Lower leg skin (tissue), 4 donors: ENCODE results near the gene LRCOL1. TPM values are rescaled to one million over a fixed set of nuclear protein-coding genes. Genes with fewer than 3 reads are reported as not detected.

Experiments used
- DNase-seq, 2 donors: peaks; one replicate each; pipeline ENCODE4 v3.0.0-alpha.2; 2019; ENCODE audit warnings: low spot score in 2 of 2
- H3K4me3 ChIP-seq: fragments of 200-600 bp; sonication (generic); 2 replicates; pipeline ENCODE4 v1.5.1; 2017; ENCODE audit warnings: mild to moderate bottlenecking, low read depth; ENCODE audit not compliant: poor library complexity, severe bottlenecking
- POLR2A ChIP-seq, 2 donors: fragments of 450-650 bp; IDR thresholded peaks; one replicate each; pipeline ENCODE4 v1.6.1; 2016 to 2017; ENCODE audit warnings: antibody characterized with exemption in 2 of 2, mild to moderate bottlenecking in 1 of 2, moderate library complexity in 1 of 2
- WGBS, 2 donors: methylation state at CpG; one replicate each; pipeline ENCODE4 v1.1.5; 2018; 5-methylcytosine and 5-hydroxymethylcytosine counted together
- intact Hi-C: fragments of 100-400 bp; cut with DNase I; formaldehyde crosslinking; loops from one replicate; pipeline ENCODE4 v1.15.0; 2023; ENCODE audit warnings: low total_unique reads
- total RNA-seq, 4 donors: library from RNA; depleted of rRNA; stranded (reverse); fragments of >200 nt; gene quantifications; one replicate each; pipeline ENCODE4 v1.1.0, GENCODE V29; 2016
- TF ChIP-seq, protein P1 (sequence below), 3 donors: fragments of 450-650 bp; IDR thresholded peaks; one replicate each; pipeline ENCODE4 v1.5.1; 2016; ENCODE audit warnings: antibody characterized with exemption in 3 of 3, mild to moderate bottlenecking in 3 of 3, moderate library complexity in 2 of 3

The LRCOL1 gene
- total RNA-seq, 4 donors from 2014 or later: not detected

DNA sequence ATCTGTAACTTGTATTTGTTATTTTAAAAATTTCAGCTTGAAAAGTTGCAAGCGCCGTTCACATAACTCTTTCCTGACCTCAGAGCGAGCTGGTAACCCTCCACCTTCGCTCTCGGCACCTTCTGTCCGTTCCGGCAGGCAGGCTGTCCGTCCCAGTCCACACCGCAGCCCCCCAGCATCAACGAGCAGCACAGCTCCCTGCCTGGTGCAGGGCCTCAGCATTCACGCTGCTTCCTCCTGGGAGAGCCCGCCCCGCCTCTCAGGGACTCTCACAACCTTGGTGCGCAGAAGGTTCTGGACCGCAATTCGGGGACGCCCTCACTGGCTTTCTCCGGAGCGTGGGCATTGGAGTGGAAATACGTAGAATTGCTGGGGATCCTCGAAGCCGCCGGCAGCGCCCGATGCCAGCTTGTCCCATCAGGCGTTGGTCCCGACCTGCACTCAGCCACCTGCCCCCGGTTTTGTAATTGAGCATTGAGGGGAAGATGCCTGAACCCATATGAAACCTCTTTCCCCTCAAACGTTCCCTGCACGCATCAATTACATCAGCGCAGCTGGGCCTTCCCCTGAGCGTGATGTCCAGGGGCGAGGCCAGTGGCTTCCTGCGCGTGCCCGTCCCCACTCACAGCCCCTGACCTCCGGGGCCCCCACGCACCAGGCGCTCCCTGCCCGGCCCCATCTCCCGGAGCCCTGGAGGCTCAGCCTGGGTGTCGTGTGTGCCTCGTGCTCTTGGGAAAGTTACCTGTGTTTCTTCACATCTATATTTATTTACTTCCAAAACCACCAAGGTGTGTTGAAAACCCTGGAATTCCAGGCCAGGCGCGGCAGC, 19.1 kb downstream of the LRCOL1 start:
- TF ChIP-seq, protein P1, sequence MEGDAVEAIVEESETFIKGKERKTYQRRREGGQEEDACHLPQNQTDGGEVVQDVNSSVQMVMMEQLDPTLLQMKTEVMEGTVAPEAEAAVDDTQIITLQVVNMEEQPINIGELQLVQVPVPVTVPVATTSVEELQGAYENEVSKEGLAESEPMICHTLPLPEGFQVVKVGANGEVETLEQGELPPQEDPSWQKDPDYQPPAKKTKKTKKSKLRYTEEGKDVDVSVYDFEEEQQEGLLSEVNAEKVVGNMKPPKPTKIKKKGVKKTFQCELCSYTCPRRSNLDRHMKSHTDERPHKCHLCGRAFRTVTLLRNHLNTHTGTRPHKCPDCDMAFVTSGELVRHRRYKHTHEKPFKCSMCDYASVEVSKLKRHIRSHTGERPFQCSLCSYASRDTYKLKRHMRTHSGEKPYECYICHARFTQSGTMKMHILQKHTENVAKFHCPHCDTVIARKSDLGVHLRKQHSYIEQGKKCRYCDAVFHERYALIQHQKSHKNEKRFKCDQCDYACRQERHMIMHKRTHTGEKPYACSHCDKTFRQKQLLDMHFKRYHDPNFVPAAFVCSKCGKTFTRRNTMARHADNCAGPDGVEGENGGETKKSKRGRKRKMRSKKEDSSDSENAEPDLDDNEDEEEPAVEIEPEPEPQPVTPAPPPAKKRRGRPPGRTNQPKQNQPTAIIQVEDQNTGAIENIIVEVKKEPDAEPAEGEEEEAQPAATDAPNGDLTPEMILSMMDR (IDR thresholded peaks at IDR 0.05): no peak
- TF ChIP-seq POLR2A (IDR thresholded peaks at IDR 0.05): no peak
- intact Hi-C loops: no loop called here

DNA sequence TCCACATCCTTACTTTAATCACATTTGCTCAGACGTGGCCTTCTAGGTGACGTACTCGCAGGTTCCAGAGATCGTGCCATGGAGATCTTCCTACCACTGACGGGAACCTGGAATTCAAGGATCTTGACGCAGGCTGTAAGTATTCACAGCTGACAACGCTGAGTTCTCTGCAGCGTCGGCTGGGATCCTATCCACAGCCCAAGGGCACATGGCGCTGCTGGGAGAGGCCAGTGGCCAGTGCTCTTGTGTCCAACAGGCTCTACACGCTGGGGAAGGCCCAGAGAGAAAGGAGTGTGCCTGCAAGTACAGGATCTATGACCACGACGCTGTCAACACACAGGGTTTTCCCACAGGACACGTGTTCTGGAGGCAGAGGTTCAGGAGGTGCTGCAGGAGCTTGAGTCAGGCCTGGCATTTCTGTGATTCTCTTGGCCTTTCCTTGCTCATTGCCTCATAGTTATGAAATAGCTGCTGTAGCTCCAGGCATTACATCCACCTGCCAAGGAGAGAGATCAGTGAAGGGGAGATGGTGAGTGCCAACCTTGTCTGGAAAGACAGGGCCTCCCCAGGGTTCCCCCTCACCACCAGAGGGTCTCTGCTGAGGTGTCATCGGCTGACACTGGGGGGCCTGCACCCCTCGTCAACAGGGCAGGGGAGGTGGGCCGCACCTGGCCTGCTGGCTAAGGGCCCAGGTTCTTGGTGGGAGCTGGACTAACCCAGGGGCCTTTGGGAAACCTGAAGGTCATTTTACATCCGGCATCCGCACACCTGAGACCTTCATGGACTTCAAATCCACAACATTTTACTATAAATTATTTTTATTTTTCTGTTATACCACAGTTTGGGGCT, 21.3 kb downstream of the LRCOL1 start:
- no peak overlapping the region for H3K4me3 ChIP-seq
- no peak for DNase-seq
- 92 to 96% methylated on average over 17 to 19 of the region's 19 CpGs for WGBS, 2 donors
- TF ChIP-seq POLR2A (IDR thresholded peaks at IDR 0.05): no peak
- TF ChIP-seq, protein P1 (IDR thresholded peaks at IDR 0.05): no peak
- intact Hi-C loops: no loop called here

More for the DNA sequence above, 19.1 kb downstream of the LRCOL1 start:
- 92 to 93% methylated on average over 45 of the region's 45 CpGs for WGBS, 2 donors
- no peak overlapping the region for H3K4me3 ChIP-seq
- no peak for DNase-seq

DNA sequence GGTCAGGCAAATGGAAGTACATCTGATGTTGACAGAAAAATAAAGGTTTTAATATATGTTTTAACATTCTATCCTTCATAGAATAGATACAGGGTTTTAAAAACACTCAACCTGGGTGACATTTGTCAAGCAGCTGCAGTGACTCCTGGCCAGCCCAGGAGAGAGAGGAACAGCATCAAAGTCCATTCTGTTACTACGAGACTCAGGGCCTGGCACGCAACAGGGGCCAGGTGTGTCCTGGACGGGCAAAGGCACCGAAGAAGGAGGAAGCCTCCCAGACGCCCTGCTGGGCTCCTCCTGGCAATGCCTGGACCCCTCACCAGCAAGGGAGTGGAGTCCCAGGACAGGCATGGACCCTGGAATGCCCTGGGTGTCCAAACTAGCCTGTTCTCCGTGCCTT, 22.1 kb downstream of the LRCOL1 start:
- TF ChIP-seq POLR2A (IDR thresholded peaks at IDR 0.05): no peak
- TF ChIP-seq, protein P1 (IDR thresholded peaks at IDR 0.05): no peak
- intact Hi-C loops: no loop called here
- 75 to 83% methylated on average over 6 of the region's 6 CpGs for WGBS, 2 donors

DNA sequence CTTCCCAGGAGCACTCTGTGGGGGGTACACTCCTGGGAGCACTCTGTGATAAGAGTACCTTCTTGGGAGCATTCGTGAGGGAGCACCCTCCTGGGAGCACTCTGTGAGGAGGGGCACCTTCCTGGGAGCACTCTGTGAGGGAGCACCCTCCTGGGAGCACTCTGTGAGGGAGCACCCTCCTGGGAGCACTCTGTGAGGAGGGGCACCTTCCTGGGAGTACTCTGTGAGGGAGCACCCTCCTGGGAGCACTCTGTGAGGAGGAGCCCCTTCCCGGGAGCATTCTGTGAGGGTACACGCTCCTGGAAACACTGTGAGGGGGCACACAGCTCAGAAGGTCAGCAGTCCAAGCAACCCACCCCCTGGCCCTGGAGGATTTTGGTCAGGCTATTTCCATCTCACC, 22.6 kb downstream of the LRCOL1 start:
- H3K4me3 ChIP-seq: no peak overlapping the region
- WGBS, 2 donors: 56 to 72% methylated on average over 1 to 3 of the region's 3 CpGs
- intact Hi-C loops: no loop called here
- no peak for TF ChIP-seq POLR2A (IDR thresholded peaks at IDR 0.05)
- TF ChIP-seq, protein P1 (IDR thresholded peaks at IDR 0.05): no peak
- no peak for DNase-seq

More for the DNA sequence above, 22.1 kb downstream of the LRCOL1 start:
- no peak for DNase-seq
- no peak overlapping the region for H3K4me3 ChIP-seq

DNA sequence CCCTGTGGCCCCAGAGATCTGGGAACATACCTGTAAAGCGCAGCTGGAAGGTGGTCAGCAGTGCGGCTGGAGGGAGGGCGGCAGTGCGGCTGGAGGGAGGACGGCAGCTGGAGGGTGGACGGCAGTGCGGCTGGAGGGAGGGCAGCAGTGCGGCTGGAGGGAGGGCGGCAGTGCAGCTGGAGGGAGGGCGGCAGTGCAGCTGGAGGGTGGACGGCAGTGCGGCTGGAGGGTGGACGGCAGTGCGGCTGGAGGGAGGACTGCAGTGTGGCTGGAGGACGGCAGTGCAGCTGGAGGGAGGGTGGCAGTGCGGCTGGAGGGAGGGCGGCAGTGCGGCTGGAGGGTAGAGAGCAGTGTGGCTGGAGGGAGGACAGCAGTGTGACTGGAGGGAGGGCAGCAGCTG, 23.5 kb downstream of the LRCOL1 start:
- intact Hi-C loops: no loop called here
- 87 to 93% methylated on average over 18 of the region's 18 CpGs for WGBS, 2 donors
- H3K4me3 ChIP-seq: no peak overlapping the region
- TF ChIP-seq, protein P1 (IDR thresholded peaks at IDR 0.05): no peak
- no peak for TF ChIP-seq POLR2A (IDR thresholded peaks at IDR 0.05)
- no peak for DNase-seq
